HG03575 (cell line): ENCODE results near the gene NSUN7.

Experiments used
- ATAC-seq: cut with Tn5 transposase; IDR thresholded peaks from one replicate; pipeline ENCODE4 v1.9.1; 2021; ENCODE audit not compliant: unreplicated experiment, insufficient number of reproducible peaks, low FRiP score; ENCODE audit errors: extremely low read depth

Gene NSUN7

DNA sequence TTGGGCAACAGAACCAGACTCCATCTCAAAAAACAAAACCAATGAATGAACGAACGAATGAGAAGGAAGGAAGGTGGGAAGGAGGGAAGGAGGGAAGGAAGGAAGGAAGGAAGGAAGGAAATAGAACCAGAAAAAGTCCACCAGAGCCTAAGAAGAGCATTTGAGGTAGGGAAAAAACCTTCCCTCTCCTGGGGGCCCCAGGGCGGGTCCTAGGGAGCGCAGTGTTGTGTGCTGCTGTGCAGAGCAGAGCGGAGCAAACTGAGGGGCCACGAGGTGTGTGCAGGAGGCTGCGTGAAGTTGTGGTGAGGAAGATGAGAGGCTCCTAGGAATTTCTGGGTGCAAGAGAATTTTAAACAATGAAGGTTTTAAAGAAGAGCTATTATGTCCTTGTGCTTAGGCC is 16.0 kb upstream of the NSUN7 start:
- no peak for ATAC-seq

- ATAC-seq, result no peak
Observed at GRCh38 chr4:40734497-40734896, 15.3 kb upstream of the NSUN7 start.

GRCh38 chr4:40736910-40737309 is 12.8 kb upstream of the NSUN7 start:
- ATAC-seq, result no peak

DNA sequence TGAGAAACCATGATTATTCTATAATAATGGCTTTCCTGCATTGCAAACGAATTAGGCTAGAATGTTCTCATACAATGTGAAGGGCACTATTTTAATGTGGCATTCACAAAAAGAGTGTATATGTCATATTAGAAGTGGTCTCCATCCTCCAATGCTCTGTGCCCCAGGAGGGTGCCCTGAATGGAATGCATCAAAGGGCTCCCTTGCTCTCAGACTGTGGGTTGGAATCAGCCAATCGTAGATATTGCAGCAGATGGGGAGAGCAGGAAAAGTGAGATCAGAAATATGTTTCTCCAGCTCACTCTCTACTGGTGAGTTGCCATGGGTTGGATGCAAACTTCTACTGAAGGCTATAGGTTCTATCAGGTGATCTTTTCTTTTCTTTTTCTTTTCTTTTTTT is 11.9 kb upstream of the NSUN7 start:
- ATAC-seq, result no peak

DNA sequence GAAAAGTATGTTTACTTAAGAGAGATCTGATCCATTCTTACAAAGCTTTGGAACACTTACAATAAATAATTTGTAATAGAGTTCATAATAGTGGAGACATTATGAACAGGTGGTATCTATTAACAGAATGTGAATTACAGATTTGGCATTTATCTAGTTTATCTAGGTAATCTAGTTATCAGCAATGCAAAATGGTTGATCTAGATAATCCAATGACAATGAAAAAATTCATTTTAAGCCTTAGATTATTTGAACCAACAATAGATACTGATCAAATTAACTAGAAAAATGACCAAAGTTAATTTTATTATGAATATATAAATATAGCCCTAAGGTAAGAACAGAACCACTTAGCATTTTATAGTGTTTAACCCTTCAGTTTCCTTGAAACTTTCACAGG is 10.4 kb upstream of the NSUN7 start:
- ATAC-seq, result no peak

DNA sequence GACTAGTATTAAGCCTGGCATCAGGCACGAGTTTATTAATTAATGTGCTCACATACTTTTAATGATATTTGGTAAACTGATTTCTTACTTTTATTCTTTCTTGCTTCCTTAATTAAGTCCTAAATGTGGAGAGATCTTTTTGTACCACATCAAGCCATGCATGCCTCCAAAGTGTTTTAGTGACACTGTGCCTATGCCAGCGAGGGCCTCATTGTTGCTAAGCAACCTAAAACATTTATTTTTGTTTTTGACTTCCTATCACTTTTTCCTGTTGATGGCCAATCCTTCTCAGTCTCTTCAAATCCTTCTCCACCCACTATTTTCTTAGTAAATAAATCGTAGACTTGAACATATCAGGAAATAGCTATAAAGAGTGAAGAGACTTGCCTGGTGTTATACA is 5.5 kb upstream of the NSUN7 start:
- no peak for ATAC-seq

DNA sequence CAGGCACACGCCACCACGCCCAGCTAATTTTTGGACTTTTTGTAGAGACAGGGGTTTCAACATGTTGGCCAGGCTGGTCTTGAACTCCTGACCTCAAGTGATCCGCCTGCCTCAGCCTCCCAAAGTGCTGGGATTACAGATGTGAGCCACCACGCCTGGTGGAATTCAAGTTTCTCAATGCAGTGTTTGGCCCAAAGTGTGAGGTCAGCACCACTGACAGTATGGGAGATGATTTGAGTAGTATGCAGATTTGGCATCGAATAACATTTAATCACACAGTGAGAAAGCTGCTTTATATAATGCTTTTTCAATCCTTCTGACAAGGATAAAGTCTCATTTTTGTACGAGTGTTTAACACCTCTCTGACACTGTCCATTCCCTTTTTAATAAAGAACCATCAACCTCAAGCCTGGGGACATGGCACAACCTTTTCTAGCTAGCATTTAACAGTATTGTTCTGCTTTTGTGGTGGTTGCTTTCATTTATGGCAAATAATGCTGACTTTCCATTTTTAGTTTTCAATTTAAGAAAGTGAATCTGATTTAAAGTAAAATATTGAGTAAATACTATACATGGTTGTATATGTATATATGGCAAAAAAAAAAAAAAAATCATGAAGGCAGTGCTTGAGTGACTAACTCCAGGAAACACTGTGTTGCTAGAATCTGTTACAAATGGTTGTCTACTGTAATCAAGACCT is 4.3 kb upstream of the NSUN7 start:
- ATAC-seq, result no peak

DNA sequence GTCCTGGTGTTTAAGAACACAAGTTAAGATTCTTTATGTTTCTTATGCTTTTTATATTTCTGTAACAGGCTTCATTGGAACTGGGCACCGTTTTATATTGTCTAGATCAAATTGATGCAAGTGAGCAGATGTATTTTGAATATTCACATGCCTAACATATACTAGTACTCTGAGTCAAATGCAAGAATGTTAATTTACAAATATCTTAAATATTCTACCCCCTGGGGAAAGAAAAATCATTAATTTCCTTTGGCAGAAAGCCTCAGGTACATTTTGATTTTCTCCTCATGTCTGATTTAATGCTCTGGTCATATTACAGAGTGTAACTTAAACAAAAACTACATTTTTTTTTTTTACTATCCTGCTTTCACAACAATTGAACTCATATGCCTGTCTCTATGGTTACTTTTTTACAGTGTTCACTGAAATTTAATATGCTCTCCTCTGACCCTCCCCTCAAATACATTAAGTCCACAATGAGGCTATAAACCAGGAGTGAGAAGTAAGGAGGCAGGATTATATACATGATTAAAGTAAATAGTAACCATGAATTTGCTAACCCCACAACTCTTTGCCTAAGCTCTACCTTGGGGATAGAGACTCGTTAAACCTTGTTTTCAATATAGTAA is 2.4 kb upstream of the NSUN7 start:
- ATAC-seq, result no peak

DNA sequence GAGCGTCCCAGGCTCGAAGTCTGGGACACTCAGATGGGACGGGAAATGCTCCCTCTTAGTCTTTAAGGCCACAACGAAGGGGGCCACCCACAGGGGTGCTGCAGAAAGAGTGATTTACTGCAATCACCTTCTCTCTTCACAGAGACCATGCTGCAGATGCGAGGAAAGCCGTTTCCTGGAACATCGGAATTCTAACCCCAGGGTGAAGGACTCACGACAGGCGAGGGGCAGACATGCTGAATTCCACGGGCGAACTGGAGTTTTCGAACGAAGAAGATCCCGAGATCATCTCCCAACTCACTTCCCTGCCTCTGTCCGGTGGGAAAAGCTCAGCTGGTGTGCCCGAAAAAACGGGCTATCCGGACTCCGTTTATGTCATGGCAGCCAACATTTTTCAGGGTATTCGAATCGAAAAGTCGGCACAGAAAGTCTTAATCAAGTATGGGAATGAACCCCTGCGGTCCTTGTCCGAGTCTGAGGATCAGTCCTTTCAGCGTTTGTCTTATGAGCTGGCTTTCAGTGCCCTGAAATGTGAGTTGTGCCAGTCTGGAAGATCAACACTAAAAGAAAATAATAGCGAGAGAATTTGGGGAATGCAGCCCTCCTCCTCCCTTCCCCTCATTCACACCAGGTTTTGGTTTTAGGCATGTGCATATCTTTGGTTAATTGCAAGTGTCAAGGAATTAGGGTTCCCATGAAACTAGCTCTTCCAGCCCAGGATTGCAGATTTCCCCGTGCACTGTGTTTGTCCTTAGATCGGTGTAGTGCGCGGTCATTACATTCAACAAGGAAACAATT is 905 bp downstream of the NSUN7 start:
- ATAC-seq, result no peak

- ATAC-seq, result no peak
Observed at GRCh38 chr4:40755616-40756015, 5.9 kb downstream of the NSUN7 start.

DNA sequence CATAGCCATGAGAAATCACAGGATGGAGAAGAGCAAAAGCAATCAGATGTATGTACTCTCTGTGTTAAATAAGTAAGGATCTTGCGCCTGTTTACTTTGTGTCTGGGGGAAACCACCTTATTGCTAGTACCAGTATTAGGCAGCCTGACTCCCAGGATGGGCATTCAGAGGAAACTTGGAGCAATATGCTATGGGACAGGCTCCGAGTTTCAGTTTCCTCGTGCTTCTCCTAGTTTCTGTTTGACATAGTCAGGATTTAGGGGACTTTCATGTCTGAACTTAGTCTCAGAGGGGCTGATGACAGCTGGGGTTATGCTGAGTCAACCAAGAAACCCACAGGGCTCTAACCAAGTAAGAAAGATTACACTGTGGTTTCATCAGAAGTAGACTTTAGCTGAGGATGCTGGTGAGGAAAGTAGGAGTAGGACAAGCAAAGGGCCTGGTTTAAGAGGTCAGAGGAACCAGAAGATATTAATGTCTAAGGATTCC is 13.5 kb downstream of the NSUN7 start:
- ATAC-seq, result peak; percentile 98

- ATAC-seq, result no peak
Observed at GRCh38 chr4:40769266-40769665, 19.5 kb downstream of the NSUN7 start.

GRCh38 chr4:40778090-40778489 is 28.3 kb downstream of the NSUN7 start:
- no peak for ATAC-seq

DNA sequence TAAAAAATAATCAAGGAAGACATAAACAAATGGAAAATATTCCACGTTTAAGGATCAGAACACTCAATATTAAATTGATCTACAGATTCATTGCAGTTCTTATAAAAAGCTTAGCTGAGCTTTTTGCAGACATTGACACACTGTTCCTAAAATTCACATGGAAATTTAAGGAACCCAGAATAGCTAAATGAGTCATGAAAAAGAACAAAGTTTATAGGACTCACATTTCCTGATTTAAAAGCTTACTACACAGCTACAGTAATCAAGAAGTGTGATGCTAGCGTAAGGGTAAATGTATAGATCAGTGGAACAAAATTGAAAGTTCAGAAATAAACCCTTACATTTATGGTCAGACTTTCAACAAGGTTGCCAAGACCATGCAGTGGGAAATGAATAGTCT is 33.1 kb downstream of the NSUN7 start:
- no peak for ATAC-seq

DNA sequence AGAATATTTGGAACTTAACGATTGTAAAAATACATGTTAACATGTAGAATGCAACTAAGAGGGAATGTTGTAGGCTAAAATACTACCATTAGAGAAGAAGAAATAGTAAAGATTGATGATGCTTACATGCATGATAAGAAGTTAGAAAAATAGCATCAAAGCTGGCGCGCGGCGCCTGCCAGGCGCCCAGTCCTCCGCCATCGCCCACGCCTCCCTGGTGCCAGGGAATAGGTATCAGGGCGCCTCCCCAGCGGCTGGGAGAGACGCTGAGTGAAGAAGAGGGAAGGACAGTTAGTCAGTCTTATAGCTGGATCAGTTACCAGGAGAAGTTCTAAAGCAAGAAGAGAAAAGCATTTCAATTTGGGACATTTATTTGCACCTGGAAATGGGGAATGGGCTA is 36.0 kb downstream of the NSUN7 start:
- ATAC-seq, result no peak

DNA sequence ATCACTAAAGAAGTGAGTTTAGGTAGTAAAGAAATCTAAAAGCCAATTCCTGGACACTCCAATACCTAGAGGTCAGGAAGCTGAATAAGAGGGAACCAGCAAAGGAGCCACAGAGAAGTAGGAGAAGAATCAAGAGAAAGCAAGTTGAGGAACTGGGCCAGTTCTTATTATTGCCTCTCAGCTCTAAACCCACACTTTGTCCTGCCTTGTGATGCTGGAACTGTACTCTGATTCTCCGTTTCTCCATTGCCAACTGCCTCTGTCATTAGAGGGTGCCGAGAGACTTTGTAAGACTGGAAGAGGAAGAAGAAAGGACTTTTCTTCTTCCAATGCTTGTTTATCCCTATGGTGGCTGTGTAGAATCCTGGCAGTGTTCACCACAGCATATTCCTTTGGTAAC is 38.6 kb downstream of the NSUN7 start:
- no peak for ATAC-seq

GRCh38 chr4:40789031-40789430 is 39.3 kb downstream of the NSUN7 start:
- no peak for ATAC-seq

DNA sequence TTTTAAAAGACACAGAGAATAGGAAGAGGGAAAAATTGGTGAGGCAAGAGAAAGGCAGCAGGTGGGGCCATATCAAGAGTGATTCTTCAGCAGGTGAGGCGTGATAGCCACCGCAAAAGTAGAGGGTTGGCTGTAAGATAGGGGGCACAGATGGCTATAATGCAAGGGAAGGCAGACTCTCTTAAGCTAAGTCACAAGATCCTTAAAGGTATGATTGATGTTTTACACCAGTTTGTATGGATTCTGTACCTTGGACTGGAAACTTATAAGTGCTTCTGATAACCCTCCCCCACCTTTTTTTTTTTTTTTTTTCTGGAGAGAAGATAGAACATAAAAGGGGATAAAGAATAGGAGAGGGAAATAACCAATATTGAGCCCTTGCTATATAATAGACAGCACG is 40.0 kb downstream of the NSUN7 start:
- no peak for ATAC-seq

DNA sequence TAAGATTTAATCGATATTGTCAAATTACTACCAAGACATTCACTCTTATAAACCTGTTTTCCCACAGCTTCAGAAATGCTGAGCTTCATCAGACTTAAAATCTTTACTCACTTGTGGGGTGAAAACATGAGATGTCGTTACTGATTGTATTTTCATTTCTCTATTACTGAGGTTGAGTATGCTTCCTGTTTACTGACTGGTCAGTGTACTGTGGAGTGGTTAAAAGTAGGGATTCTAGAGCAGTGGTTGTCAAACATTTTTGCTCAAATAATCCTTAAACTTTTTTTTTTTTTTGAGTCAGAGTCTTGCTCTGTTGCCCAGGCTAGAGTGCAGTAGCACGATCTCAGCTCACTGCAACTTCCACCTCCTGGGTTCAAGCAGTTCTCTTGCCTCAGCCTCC is 50.3 kb downstream of the NSUN7 start:
- ATAC-seq, result no peak

DNA sequence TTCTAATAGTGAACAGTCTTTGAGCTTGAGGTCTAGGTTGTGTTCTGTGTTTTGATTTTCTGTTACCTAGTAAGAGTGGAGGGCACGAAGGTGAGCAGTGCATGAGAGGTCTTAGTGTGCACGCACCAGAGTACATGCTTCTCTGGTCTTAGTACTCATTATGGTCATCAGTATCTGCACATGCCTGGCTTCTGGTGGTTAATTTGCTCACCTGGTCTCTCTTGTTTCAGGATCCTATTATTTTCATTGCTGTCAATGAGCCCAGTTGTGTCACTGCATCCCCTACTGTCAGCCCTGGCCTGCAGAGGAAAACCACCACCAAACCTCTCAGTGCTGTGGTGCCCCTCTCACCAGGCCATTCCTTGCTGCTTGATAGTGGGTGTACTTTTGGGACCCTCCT is 54.8 kb downstream of the NSUN7 start:
- ATAC-seq, result no peak
